H1 (cell line): ENCODE data around the gene THRB. TPM values are rescaled to one million over a fixed set of nuclear protein-coding genes. Genes with fewer than 3 reads are reported as not detected.

Experiments used
- CTCF ChIA-PET: fragments of 300-600 bp; sonication (Branson Sonifier 250); formaldehyde crosslinking; loops from one replicate; lab custom pipeline; 2021; ENCODE audit not compliant: partially characterized antibody; lab: Charles Lee
- POLR2A ChIA-PET: fragments of 300-600 bp; sonication (Branson Sonifier 250); formaldehyde crosslinking; loops from one replicate; lab custom pipeline; 2021; ENCODE audit warnings: inconsistent platforms; ENCODE audit not compliant: partially characterized antibody; lab: Charles Lee
- DNase-seq, 2 experiments: peaks; one replicate each; pipeline versions ENCODE4 v3.0.0 to v3.0.0-alpha.2; 2010 to 2022; ENCODE audit warnings: low spot score in 2 of 2, low read depth in 1 of 2, mixed read lengths in 1 of 2
- FAIRE-seq: peaks from 2 replicates; lab custom pipeline; 2011; peaks lifted over from hg19 to GRCh38; lab: Jason Lieb, UNC
- H2AFZ ChIP-seq: 2 replicates; pipeline ENCODE4 v1.8.1; 2012; ENCODE audit warnings: low read length, inconsistent platforms
- H2AK5ac ChIP-seq: 2 replicates; pipeline ENCODE4 v1.6.1; 2013; ENCODE audit warnings: low read depth, low read length
- H2BK120ac ChIP-seq: replicated peaks from 2 replicates; pipeline ENCODE3; 2013; ENCODE audit warnings: low read depth, low read length, inconsistent platforms
- H2BK12ac ChIP-seq: 2 replicates; pipeline ENCODE4 v1.6.1; 2013; ENCODE audit warnings: low read depth, low read length
- H2BK15ac ChIP-seq: 2 replicates; pipeline ENCODE4 v1.6.1; 2013; ENCODE audit warnings: low read length
- H2BK20ac ChIP-seq: 2 replicates; pipeline ENCODE4 v1.6.1; 2013; ENCODE audit warnings: low read length
- H2BK5ac ChIP-seq: 2 replicates; pipeline ENCODE4 v1.6.1; 2013; ENCODE audit warnings: low read depth, low read length
- H3K14ac ChIP-seq: 2 replicates; pipeline ENCODE4 v1.6.1; 2013; ENCODE audit warnings: inconsistent platforms; ENCODE audit not compliant: insufficient read length
- H3K18ac ChIP-seq: 2 replicates; pipeline ENCODE4 v1.6.1; 2013; ENCODE audit warnings: low read length; ENCODE audit errors: extremely low read depth
- H3K23ac ChIP-seq: 2 replicates; pipeline ENCODE4 v1.6.1; 2013; ENCODE audit warnings: inconsistent platforms; ENCODE audit not compliant: insufficient read length
- H3K23me2 ChIP-seq: 2 replicates; pipeline ENCODE4 v1.6.1; 2013; ENCODE audit warnings: low read depth, low read length
- H3K27ac ChIP-seq: 2 replicates; pipeline ENCODE4 v1.6.1; 2011; ENCODE audit warnings: low read depth, low read length, inconsistent platforms
- H3K27me3 ChIP-seq, 4 experiments: replicated peaks in 1 of 4; 1 replicate in 1 of 4; 2 replicates in 3 of 4; pipeline versions ENCODE4 v1.6.1 to v1.8.1; 2011 to 2013; ENCODE audit warnings: low read length in 3 of 4, mild to moderate bottlenecking in 3 of 4, inconsistent platforms in 2 of 4, mixed read lengths in 2 of 4, moderate library complexity in 1 of 4; ENCODE audit not compliant: control insufficient read depth in 3 of 4, insufficient read depth in 3 of 4; ENCODE audit errors: extremely low read depth in 1 of 4
- H3K36me3 ChIP-seq, 4 experiments: 2 replicates each; pipeline versions ENCODE4 v1.6.1 to v1.8.1; 2011 to 2013; ENCODE audit warnings: mild to moderate bottlenecking in 4 of 4, low read length in 3 of 4, moderate library complexity in 2 of 4, control low read depth in 1 of 4, inconsistent platforms in 1 of 4; ENCODE audit not compliant: insufficient read depth in 4 of 4, control insufficient read depth in 2 of 4
- H3K4ac ChIP-seq: replicated peaks from 2 replicates; pipeline ENCODE3; 2013; ENCODE audit warnings: low read length, low read depth, mixed read lengths, inconsistent platforms; ENCODE audit not compliant: insufficient read length
- H3K4me1 ChIP-seq, 4 experiments: replicated peaks in 1 of 4; 1 replicate in 1 of 4; 2 replicates in 3 of 4; pipeline versions ENCODE4 v1.6.1 to v1.8.1; 2011 to 2013; ENCODE audit warnings: low read length in 3 of 4, inconsistent platforms in 2 of 4, mixed read lengths in 1 of 4; ENCODE audit not compliant: insufficient read depth in 4 of 4, control insufficient read depth in 3 of 4
- H3K4me2 ChIP-seq, 2 experiments: 2 replicates each; pipeline versions ENCODE4 v1.6.1 to v1.8.1; 2011 to 2013; ENCODE audit warnings: low read depth in 2 of 2, low read length in 2 of 2, control low read depth in 1 of 2, inconsistent platforms in 1 of 2, mild to moderate bottlenecking in 1 of 2; ENCODE audit not compliant: insufficient read depth in 1 of 2
- H3K4me3 ChIP-seq, 4 experiments: fragments of 200-600, 300-600 bp in 1 of 4; sonication (generic), shearing (Covaris generic), sonication (Bioruptor Twin) in 1 of 4; 2 replicates each; pipeline versions ENCODE4 v1.5.1 to v1.8.1; 2011 to 2016; ENCODE audit warnings: low read length in 4 of 4, low read depth in 3 of 4, control low read depth in 2 of 4, inconsistent platforms in 2 of 4, mild to moderate bottlenecking in 2 of 4, mixed read lengths in 1 of 4, moderate library complexity in 1 of 4; ENCODE audit not compliant: insufficient read depth in 2 of 4; ENCODE audit errors: extremely low read depth in 1 of 4
- H3K56ac ChIP-seq: replicated peaks from 2 replicates; pipeline ENCODE3; 2013; ENCODE audit warnings: low read depth, mild to moderate bottlenecking, mixed read lengths, low read length, inconsistent platforms; ENCODE audit not compliant: insufficient read length
- H3K79me1 ChIP-seq: 2 replicates; pipeline ENCODE4 v1.6.1; 2013; ENCODE audit warnings: low read depth, low read length, control low read depth
- H3K79me2 ChIP-seq, 2 experiments: 2 replicates each; pipeline versions ENCODE4 v1.6.1 to v1.8.1; 2012 to 2013; ENCODE audit warnings: low read length in 2 of 2, mild to moderate bottlenecking in 2 of 2, inconsistent platforms in 1 of 2; ENCODE audit not compliant: insufficient read depth in 2 of 2, control insufficient read depth in 1 of 2
- H3K9ac ChIP-seq, 4 experiments: replicated peaks in 1 of 4; 1 replicate in 1 of 4; 2 replicates in 3 of 4; pipeline versions ENCODE4 v1.6.1 to v1.8.1; 2011 to 2013; ENCODE audit warnings: low read depth in 3 of 4, low read length in 3 of 4, control low read depth in 2 of 4, mild to moderate bottlenecking in 2 of 4, moderate library complexity in 2 of 4, inconsistent platforms in 1 of 4; ENCODE audit errors: extremely low read depth in 1 of 4
- H3K9me3 ChIP-seq, 2 experiments: 2 replicates each; pipeline versions ENCODE4 v1.6.1 to v1.8.1; 2012 to 2013; ENCODE audit warnings: mild to moderate bottlenecking in 2 of 2, moderate library complexity in 2 of 2, control low read depth in 1 of 2, inconsistent platforms in 1 of 2, low read depth in 1 of 2, low read length in 1 of 2, mixed read lengths in 1 of 2; ENCODE audit not compliant: insufficient read depth in 2 of 2
- H4K20me1 ChIP-seq, 2 experiments: replicated peaks in 1 of 2; 2 replicates each; pipeline versions ENCODE3 to v1.8.1; 2011 to 2013; ENCODE audit warnings: inconsistent platforms in 2 of 2, low read length in 2 of 2, mild to moderate bottlenecking in 1 of 2; ENCODE audit not compliant: insufficient read depth in 2 of 2, control insufficient read depth in 1 of 2
- H4K5ac ChIP-seq: 2 replicates; pipeline ENCODE4 v1.6.1; 2013; ENCODE audit warnings: low read length, low read depth, mixed read lengths, inconsistent platforms; ENCODE audit not compliant: insufficient read length
- H4K8ac ChIP-seq: 2 replicates; pipeline ENCODE4 v1.8.0; 2013; ENCODE audit warnings: mild to moderate bottlenecking, moderate library complexity, low read length, inconsistent platforms; ENCODE audit not compliant: insufficient read depth; ENCODE audit errors: extremely low read depth
- H4K91ac ChIP-seq: replicated peaks from 2 replicates; pipeline ENCODE3; 2013; ENCODE audit warnings: low read length, mixed read lengths, inconsistent platforms; ENCODE audit not compliant: insufficient read length
- CBX8 ChIP-seq: fragments of 300-800, 300-1000 bp; sonication (generic); IDR thresholded peaks from 2 replicates; pipeline ENCODE4 v1.7.1; 2016; ENCODE audit warnings: low read depth, low read length, borderline replicate concordance
- CEBPB ChIP-seq: IDR thresholded peaks from 2 replicates; pipeline ENCODE4 v1.6.1; 2012; ENCODE audit warnings: low read depth, low read length
- E2F6 ChIP-seq: IDR thresholded peaks from 2 replicates; pipeline ENCODE4 v1.6.1; 2012; ENCODE audit warnings: inconsistent platforms
- EZH2 ChIP-seq: fragments of 200-600 bp; sonication (generic); IDR thresholded peaks from 2 replicates; pipeline ENCODE4 v1.7.1; 2012; ENCODE audit warnings: low read depth, mild to moderate bottlenecking, moderate library complexity, low read length, inconsistent platforms; ENCODE audit not compliant: severe bottlenecking
- GABPA ChIP-seq: IDR thresholded peaks from 2 replicates; pipeline ENCODE4 v1.6.1; 2011; ENCODE audit warnings: mild to moderate bottlenecking, low read length, moderate library complexity, borderline replicate concordance; ENCODE audit not compliant: insufficient read depth
- JUND ChIP-seq: IDR thresholded peaks from 2 replicates; pipeline ENCODE4 v1.6.1; 2011; ENCODE audit warnings: mild to moderate bottlenecking, improper control_type of control experiment, low read length
- KDM4A ChIP-seq: IDR thresholded peaks from one replicate; pipeline ENCODE4 v1.7.1; 2012; ENCODE audit warnings: low read depth, mild to moderate bottlenecking, moderate library complexity, low read length, inconsistent platforms; ENCODE audit not compliant: severe bottlenecking
- MAFK ChIP-seq: IDR thresholded peaks from 2 replicates; pipeline ENCODE4 v1.6.1; 2012; ENCODE audit warnings: low read depth, mild to moderate bottlenecking, improper control_type of control experiment, low read length
- RNF2 ChIP-seq: fragments of 200-900, 300-1000 bp; sonication (generic); IDR thresholded peaks from 2 replicates; pipeline ENCODE4 v1.7.1; 2016; ENCODE audit warnings: borderline replicate concordance, low read depth, mild to moderate bottlenecking, antibody characterized with exemption, low read length; ENCODE audit not compliant: poor library complexity, severe bottlenecking; ENCODE audit errors: missing control alignments
- RXRA ChIP-seq: IDR thresholded peaks from 2 replicates; pipeline ENCODE4 v1.6.1; 2011; ENCODE audit warnings: low read depth, mild to moderate bottlenecking, low read length, moderate library complexity; ENCODE audit not compliant: insufficient read depth
- SIRT6 ChIP-seq: IDR thresholded peaks from one replicate; pipeline ENCODE4 v1.7.1; 2012; ENCODE audit warnings: low read length, inconsistent platforms
- SIX5 ChIP-seq: IDR thresholded peaks from 2 replicates; pipeline ENCODE4 v1.6.1; 2011; ENCODE audit warnings: mild to moderate bottlenecking, low read depth, low read length
- SP4 ChIP-seq: IDR thresholded peaks from 2 replicates; pipeline ENCODE4 v1.6.1; 2012; ENCODE audit warnings: low read length, inconsistent platforms
- ZNF274 ChIP-seq: IDR thresholded peaks from 2 replicates; pipeline ENCODE4 v1.7.0; 2012; ENCODE audit warnings: low read length, borderline replicate concordance; ENCODE audit errors: extremely low read depth
- WGBS, 2 experiments: shearing (Covaris generic) in 1 of 2; methylation state at CpG; one replicate each; pipeline versions ENCODE4 v1.1.6 to v1.1.7; 2013 to 2015; ENCODE audit warnings: low lambda C conversion rate in 2 of 2, mixed read lengths in 2 of 2, inconsistent platforms in 1 of 2, low coverage in 1 of 2, missing lambda C conversion rate in 1 of 2; ENCODE audit not compliant: insufficient replicate concordance in 2 of 2, insufficient coverage in 1 of 2, insufficient read length in 1 of 2; ENCODE audit errors: extremely low coverage in 1 of 2, missing lambda C conversion rate in 1 of 2; 5-methylcytosine and 5-hydroxymethylcytosine counted together
- polyA plus RNA-seq, 7 experiments: library from polyadenylated mRNA; depleted of rRNA in 3 of 7; stranded (reverse) in 5 of 7; unstranded in 2 of 7; fragments of >200 nt in 5 of 7; fragments of 200-250 nt in 2 of 7; gene quantifications; 1 replicate in 5 of 7; 2 replicates in 1 of 7; 4 replicates in 1 of 7; pipeline versions ENCODE4 v1.2.1 to v1.2.3, GENCODE V29; 2011 to 2013; ENCODE audit warnings: missing spikeins in 2 of 7, mixed read lengths in 2 of 7
- total RNA-seq: library from RNA; stranded (reverse); fragmentation: NEBNext Ultra II Directional; extraction: Animal tissue kit (Norgen Biotek cat#: 25700); gene quantifications from 2 replicates; pipeline ENCODE4 v1.2.1, GENCODE V29; 2021

The THRB gene
- total and polyA plus RNA-seq, 2 of the 8 experiments (the other 6 are each of a cell fraction or from before 2014, with no cell fraction given), result 0.98 to 3.9 TPM

- no peaks in the 10 kb centered on the region for H3K79me1 ChIP-seq
- H3K27me3 ChIP-seq, result no peaks in the 10 kb centered on the region
- H3K27ac ChIP-seq, result no peak overlapping the region
- H3K23ac ChIP-seq, result no peak overlapping the region
- no peak overlapping the region for H2BK20ac ChIP-seq
- POLR2A ChIA-PET, result no interaction called here
- no peak overlapping the region for H2BK120ac ChIP-seq
- no peaks in the 10 kb centered on the region for H3K36me3 ChIP-seq
- H4K8ac ChIP-seq, result no peak overlapping the region
- no peaks in the 10 kb centered on the region for H3K4me1 ChIP-seq
- H2BK15ac ChIP-seq, result no peak overlapping the region
- DNase-seq (no peak), FAIRE-seq (no peak)
- no peak overlapping the region for H3K4me2 ChIP-seq
- H3K4ac ChIP-seq, result no peak overlapping the region
- H3K23me2 ChIP-seq, result no peaks in the 10 kb centered on the region
- CTCF ChIA-PET, result no interaction called here
- H3K4me3 ChIP-seq, result no peak overlapping the region
- no peak overlapping the region for H4K91ac ChIP-seq
- no peak overlapping the region for H4K5ac ChIP-seq
- no peak overlapping the region for H2BK12ac ChIP-seq
- WGBS, 2 experiments, result 90% methylated on average over 5 of the region's 5 CpGs; no CpG with 5 or more reads in 1 of the 2 experiments
- H3K56ac ChIP-seq, result no peak overlapping the region
- no peak overlapping the region for H3K14ac ChIP-seq
- no peaks in the 10 kb centered on the region for H3K9me3 ChIP-seq
- no peak overlapping the region for H3K18ac ChIP-seq
- H2AK5ac ChIP-seq, result no peak overlapping the region
- H3K9ac ChIP-seq, result no peak overlapping the region
- no peak overlapping the region for H2BK5ac ChIP-seq
- no peaks in the 10 kb centered on the region for H3K79me2 ChIP-seq
- H2AFZ ChIP-seq, result no peak overlapping the region
- no peaks in the 10 kb centered on the region for H4K20me1 ChIP-seq
- TF ChIP-seq E2F6, result no peak
- no peak for TF ChIP-seq RNF2
- TF ChIP-seq GABPA, result no peak
- TF ChIP-seq SIX5, result no peak
- TF ChIP-seq RXRA, result no peak
- no peak for TF ChIP-seq ZNF274
- no peak for TF ChIP-seq JUND
- TF ChIP-seq KDM4A, result no peak
- no peak for TF ChIP-seq MAFK
- no peak for TF ChIP-seq SP4
- no peak for TF ChIP-seq CEBPB
- TF ChIP-seq CBX8, result no peak
- no peak for TF ChIP-seq EZH2
- no peak for TF ChIP-seq SIRT6
Observed at GRCh38 chr3:24316887-24317383, 177.7 kb downstream of the THRB start.
